HL-60 (cell line): Measurements from ENCODE around the gene ZNF446.
"Not testable (repeated sequence)": the region's sequence is repeated elsewhere in the genome, so short reads cannot be mapped to it uniquely, and the experiment has no call there.

Experiments used
- DNase-seq, 2 experiments: peaks; one replicate each; pipeline ENCODE4 v3.0.0-alpha.2; 2010 to 2020; ENCODE audit warnings: low read depth in 1 of 2, low spot score in 1 of 2
- H3K27ac ChIP-seq: fragments of 250-450 bp; sonication (Bioruptor Pico); replicated peaks from 2 replicates; pipeline ENCODE4 v1.5.1; 2020; ENCODE audit warnings: mild to moderate bottlenecking, moderate library complexity
- H3K27me3 ChIP-seq: fragments of 250-450 bp; sonication (Bioruptor Pico); 2 replicates; pipeline ENCODE4 v1.5.1; 2021; ENCODE audit warnings: mild to moderate bottlenecking, moderate library complexity; ENCODE audit not compliant: insufficient read depth, poor library complexity, severe bottlenecking
- H3K4me3 ChIP-seq: replicated peaks from 2 replicates; pipeline ENCODE4 v1.5.1; 2011; ENCODE audit warnings: mild to moderate bottlenecking, control low read depth, low read length; ENCODE audit not compliant: insufficient read depth
- GABPA ChIP-seq: IDR thresholded peaks from 2 replicates; pipeline ENCODE4 v1.6.1; 2012; ENCODE audit warnings: low read depth
- POLR2AphosphoS5 ChIP-seq: IDR thresholded peaks from 2 replicates; pipeline ENCODE4 v1.6.1; 2012; ENCODE audit warnings: low read depth
- SPI1 ChIP-seq: IDR thresholded peaks from 2 replicates; pipeline ENCODE4 v1.6.1; 2012; ENCODE audit warnings: low read depth, mild to moderate bottlenecking, borderline replicate concordance
- TF ChIP-seq, protein P1 (sequence below): IDR thresholded peaks from 2 replicates; pipeline ENCODE4 v1.6.1; 2012; ENCODE audit warnings: low read depth; ENCODE audit not compliant: insufficient replicate concordance
- TF ChIP-seq, protein P2 (sequence below): IDR thresholded peaks from one replicate; pipeline ENCODE4 v1.5.1; 2011; ENCODE audit warnings: low read length, control low read depth, inconsistent platforms; ENCODE audit not compliant: insufficient read depth

The ZNF446 gene

DNA sequence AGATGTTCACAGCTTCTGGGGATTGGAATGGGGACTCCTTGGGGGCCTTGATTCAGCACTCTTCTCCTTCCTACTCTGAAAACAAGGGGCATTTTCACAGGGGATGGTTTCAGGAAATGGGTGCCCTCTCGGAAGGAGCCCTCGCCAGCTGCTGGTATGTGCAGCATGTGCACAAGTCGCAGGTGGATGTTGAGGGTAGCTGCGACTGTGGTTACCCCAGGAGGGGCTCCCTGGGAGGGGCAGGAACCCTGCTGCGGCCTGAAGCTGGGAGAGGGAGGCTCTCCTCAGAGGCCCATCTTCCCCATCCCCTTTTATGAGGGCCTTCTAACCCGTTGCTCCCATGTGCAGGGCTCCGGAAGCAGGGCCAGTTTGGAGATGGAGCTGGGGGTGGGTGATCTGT, 6.2 kb downstream of the ZNF446 start:
- no peak for DNase-seq
- Histone ChIP-seq H3K27me3 (no peaks in the 10 kb centered on the region), H3K4me3 (no peak overlapping the region), H3K27ac (no peak overlapping the region)
- TF ChIP-seq, protein P1, sequence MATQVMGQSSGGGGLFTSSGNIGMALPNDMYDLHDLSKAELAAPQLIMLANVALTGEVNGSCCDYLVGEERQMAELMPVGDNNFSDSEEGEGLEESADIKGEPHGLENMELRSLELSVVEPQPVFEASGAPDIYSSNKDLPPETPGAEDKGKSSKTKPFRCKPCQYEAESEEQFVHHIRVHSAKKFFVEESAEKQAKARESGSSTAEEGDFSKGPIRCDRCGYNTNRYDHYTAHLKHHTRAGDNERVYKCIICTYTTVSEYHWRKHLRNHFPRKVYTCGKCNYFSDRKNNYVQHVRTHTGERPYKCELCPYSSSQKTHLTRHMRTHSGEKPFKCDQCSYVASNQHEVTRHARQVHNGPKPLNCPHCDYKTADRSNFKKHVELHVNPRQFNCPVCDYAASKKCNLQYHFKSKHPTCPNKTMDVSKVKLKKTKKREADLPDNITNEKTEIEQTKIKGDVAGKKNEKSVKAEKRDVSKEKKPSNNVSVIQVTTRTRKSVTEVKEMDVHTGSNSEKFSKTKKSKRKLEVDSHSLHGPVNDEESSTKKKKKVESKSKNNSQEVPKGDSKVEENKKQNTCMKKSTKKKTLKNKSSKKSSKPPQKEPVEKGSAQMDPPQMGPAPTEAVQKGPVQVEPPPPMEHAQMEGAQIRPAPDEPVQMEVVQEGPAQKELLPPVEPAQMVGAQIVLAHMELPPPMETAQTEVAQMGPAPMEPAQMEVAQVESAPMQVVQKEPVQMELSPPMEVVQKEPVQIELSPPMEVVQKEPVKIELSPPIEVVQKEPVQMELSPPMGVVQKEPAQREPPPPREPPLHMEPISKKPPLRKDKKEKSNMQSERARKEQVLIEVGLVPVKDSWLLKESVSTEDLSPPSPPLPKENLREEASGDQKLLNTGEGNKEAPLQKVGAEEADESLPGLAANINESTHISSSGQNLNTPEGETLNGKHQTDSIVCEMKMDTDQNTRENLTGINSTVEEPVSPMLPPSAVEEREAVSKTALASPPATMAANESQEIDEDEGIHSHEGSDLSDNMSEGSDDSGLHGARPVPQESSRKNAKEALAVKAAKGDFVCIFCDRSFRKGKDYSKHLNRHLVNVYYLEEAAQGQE: no peak
- TF ChIP-seq GABPA (no peak), SPI1 (no peak), POLR2AphosphoS5 (no peak)
- TF ChIP-seq, protein P2, sequence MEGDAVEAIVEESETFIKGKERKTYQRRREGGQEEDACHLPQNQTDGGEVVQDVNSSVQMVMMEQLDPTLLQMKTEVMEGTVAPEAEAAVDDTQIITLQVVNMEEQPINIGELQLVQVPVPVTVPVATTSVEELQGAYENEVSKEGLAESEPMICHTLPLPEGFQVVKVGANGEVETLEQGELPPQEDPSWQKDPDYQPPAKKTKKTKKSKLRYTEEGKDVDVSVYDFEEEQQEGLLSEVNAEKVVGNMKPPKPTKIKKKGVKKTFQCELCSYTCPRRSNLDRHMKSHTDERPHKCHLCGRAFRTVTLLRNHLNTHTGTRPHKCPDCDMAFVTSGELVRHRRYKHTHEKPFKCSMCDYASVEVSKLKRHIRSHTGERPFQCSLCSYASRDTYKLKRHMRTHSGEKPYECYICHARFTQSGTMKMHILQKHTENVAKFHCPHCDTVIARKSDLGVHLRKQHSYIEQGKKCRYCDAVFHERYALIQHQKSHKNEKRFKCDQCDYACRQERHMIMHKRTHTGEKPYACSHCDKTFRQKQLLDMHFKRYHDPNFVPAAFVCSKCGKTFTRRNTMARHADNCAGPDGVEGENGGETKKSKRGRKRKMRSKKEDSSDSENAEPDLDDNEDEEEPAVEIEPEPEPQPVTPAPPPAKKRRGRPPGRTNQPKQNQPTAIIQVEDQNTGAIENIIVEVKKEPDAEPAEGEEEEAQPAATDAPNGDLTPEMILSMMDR: no peak

DNA sequence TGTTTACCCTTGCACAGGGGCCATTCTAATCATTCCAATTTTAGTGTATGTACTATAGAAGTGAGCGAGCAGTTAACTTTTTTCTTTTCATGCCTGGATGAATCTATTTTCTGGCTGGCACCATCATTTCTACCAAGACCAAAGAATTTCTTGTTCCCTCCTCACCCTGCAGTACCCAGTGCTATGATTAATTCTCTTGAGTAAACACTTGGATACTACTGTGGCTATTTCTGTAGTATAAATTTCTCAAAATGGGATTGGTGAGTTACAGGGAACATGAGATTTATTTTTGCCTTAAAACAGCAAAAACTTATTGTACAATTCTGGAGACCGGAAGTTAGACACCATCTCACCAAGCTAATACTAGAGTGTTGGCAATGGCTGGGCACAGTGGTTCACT, 7.6 kb downstream of the ZNF446 start:
- TF ChIP-seq SPI1 (no peak), GABPA (no peak), POLR2AphosphoS5 (no peak)
- TF ChIP-seq, protein P2: no peak
- TF ChIP-seq, protein P1: no peak

DNA sequence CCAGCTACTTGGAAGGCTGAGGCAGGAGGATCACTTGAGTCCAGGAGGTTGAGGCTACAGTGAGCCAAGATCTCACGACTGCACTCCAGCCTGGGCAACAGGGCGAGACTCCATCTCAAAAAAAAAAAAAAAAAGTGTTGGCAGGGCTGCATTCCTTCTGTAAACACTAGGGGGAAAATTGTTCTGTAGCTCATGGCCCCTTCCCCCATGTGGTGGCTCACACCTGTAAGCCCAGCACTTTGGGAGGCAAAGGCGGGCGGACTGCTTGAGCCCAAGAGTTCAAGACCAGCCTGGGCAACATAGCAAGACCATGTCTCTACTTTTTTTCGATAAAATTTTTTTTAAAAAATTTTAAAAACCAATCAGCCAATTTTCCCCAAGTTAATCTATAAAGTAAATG, 8.2 kb downstream of the ZNF446 start:
- H3K27ac ChIP-seq, DNase-seq, H3K4me3 ChIP-seq, H3K27me3 ChIP-seq: not testable (repeated sequence)

More for the DNA sequence above, 7.6 kb downstream of the ZNF446 start:
- no peak overlapping the region for H3K4me3 ChIP-seq
- no peak overlapping the region for H3K27ac ChIP-seq
- DNase-seq: no peak
- H3K27me3 ChIP-seq: no peaks in the 10 kb centered on the region

DNA sequence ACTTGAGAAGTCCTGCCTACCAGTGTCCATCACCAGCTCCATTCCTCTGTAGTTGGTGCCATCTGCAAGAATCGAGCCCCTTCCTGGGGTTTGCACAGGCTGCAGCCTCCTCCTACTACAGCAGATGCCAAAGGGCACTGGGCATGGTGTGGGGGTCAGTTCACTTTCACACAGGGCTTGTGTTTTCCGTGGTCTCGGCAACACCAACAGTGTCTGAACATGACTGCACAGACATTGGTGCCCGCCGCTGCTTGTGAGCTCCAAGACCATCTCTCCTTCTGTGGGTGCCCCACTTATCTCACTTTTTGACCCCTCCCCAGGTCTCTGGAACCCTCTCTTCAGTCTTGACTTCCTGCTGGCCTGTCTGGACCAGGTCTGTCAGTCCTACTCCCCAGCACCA, 15.2 kb downstream of the ZNF446 start:
- H3K4me3 ChIP-seq: no peak overlapping the region
- H3K27ac ChIP-seq: no peak overlapping the region
- no peak for DNase-seq
- TF ChIP-seq, protein P2: no peak
- TF ChIP-seq, protein P1: no peak
- no peak for TF ChIP-seq POLR2AphosphoS5
- TF ChIP-seq SPI1: no peak
- no peaks in the 10 kb centered on the region for H3K27me3 ChIP-seq
